SK-MEL-5 (cell line): ENCODE data around the gene HOXD10. TPM values are rescaled to one million over a fixed set of nuclear protein-coding genes. Genes with fewer than 3 reads are reported as not detected.

Experiments
- DNase-seq: peaks from one replicate; pipeline ENCODE4 v3.0.0-alpha.2; 2016; ENCODE audit warnings: low read depth, low spot score
- in situ Hi-C: cut with HindIII; loops from 2 replicates; pipeline ENCODE4 v1.10.0; 2016; ENCODE audit warnings: low sequenced_read_pairs, high pct_unique_total_duplicates, low pct_unique_long_range_greater_than_20kb
- total RNA-seq: library from RNA; depleted of rRNA; stranded (reverse); fragments of >200 nt; shearing (Covaris generic); gene quantifications from 2 replicates; pipeline ENCODE4 v1.2.3, GENCODE V29; 2014

HOXD10 gene
- total RNA-seq, 1 experiment from 2014 or later, result not detected

DNA sequence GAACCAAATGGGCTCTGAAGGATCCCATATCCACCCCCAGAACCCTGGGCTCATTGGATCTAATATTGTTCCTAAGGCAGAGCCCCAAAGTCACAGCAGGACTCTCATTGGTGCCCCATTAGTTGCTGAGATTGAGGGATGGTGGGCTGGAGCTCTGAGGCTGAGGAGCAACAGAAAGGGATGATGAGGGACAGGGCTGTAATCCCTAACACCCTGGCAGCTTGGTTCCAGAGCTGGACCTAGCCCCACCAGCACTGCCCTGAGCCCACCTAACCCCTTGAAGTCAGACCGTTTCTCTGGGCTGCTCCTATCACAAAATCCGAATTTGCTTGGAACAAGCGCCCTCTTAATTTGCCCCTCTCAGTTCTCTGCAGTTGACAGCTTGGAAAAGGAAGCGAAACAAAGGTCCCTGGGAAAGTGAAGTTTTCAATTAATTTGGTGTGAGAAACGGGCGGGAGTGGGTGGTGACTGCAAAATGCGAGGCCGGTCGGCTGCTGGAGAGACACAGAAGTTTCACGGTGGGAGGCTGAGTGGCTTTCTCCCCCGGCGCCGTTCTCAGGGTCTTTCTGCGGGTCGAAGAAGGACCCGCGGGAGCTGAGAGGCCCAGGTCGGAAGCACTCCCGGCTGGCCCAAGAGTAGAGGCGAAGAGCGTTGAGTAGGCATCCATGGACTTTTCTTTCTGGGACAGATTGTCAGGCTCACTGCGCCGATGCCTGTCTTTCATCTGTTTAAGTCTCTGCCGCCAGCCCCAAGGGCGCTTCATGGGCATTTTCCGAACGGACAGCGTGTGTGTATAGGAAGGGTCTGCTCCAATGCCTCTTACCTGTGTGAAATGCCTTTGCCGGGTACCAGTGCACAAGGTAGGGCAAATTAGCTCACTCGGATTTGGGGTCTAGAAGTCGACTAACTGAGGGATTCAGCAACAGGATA, 25.0 kb upstream of the HOXD10 start:
- no peak for DNase-seq
- in situ Hi-C loops, result no loop called here

DNA sequence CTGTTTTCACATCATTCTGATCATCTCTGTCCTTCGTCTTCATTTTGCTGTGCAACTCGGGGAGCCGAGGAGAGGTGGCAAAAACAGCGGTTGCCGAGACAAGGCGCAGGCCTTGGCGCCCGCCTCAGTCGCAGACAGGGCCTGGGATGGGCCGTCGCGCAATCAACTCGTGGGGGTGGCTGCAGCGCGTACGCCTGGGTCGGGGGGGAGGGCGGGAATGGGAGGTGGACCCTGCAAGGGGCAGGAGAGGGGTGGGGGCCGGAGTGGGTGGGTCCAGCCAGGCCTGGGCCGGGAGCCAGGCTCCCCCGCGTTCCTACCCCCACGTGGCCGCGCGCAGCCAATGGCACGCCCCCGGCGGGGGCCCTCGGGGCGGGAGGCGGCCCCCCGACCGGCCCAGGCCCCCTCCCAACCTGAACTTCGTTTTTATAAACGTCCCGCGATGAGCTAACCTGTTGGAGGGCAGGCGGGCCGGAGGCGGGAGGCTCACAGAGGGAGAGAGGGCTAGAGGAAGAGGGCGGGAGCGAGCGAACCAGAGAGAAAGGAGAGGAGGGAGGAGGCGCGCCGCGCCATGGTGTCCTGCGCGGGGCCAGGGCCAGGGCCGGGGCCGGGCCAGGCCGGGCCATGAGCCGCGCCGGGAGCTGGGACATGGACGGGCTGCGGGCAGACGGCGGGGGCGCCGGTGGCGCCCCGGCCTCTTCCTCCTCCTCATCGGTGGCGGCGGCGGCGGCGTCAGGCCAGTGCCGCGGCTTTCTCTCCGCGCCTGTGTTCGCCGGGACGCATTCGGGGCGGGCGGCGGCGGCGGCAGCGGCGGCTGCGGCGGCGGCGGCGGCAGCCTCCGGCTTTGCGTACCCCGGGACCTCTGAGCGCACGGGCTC, 24.1 kb upstream of the HOXD10 start, which contains the start of gene HOXD13:
Gene HOXD13 (plus strand): TSS at position 452 of the 875 bp plus-strand sequence. CDS start 170 bp downstream, at position 622.
- in situ Hi-C loops, result no loop called here
- peak; percentile 36 for DNase-seq

DNA sequence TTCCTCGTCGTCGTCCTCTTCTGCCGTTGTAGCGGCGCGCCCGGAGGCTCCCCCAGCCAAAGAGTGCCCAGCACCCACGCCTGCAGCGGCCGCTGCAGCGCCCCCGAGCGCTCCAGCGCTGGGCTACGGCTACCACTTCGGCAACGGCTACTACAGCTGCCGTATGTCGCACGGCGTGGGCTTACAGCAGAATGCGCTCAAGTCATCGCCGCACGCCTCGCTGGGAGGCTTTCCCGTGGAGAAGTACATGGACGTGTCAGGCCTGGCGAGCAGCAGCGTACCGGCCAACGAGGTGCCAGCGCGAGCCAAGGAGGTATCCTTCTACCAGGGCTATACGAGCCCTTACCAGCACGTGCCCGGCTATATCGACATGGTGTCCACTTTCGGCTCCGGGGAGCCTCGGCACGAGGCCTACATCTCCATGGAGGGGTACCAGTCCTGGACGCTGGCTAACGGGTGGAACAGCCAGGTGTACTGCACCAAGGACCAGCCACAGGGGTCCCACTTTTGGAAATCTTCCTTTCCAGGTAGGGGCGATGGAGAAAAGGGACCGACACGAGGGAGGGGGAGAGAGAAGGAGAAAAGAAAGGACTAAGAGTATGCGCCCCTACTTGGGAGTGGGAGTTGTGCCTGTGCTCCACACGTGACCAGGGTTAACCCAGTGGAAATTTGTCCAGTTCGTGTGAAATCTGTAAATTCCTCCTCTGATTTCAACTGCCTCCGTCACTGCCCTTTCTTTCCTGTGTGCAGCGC, 23.3 kb upstream of the HOXD10 start:
- in situ Hi-C loops, result no loop called here
- peak; percentile 57 for DNase-seq

- in situ Hi-C loops, result no loop called here
Measured at GRCh38 chr2:176093898-176094249, 22.7 kb upstream of the HOXD10 start.

DNA sequence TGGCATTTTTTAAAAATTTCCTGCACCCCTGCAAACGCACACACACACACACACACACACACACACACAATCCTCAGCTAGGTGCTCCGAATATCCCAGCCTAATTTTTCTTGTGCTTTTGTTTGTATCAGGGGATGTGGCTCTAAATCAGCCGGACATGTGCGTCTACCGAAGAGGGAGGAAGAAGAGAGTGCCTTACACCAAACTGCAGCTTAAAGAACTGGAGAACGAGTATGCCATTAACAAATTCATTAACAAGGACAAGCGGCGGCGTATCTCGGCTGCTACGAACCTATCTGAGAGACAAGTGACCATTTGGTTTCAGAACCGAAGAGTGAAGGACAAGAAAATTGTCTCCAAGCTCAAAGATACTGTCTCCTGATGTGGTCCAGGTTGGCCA, 22.2 kb upstream of the HOXD10 start:
- no peak for DNase-seq
- in situ Hi-C loops, result no loop called here

More at GRCh38 chr2:176093898-176094249, 22.7 kb upstream of the HOXD10 start:
- no peak for DNase-seq

GRCh38 chr2:176095421-176095820, 21.2 kb upstream of the HOXD10 start:
- DNase-seq, result no peak
- in situ Hi-C loops, result no loop called here

- in situ Hi-C loops, result no loop called here
- peak; percentile 57 for DNase-seq
Measured at GRCh38 chr2:176096243-176096985, 20.2 kb upstream of the HOXD10 start.

GRCh38 chr2:176096986-176097819, 19.4 kb upstream of the HOXD10 start:
- DNase-seq, result peak; percentile 88
- in situ Hi-C loops, result no loop called here

- in situ Hi-C loops, result no loop called here
- DNase-seq, result no peak
Measured at GRCh38 chr2:176097820-176098365, 18.7 kb upstream of the HOXD10 start.

DNA sequence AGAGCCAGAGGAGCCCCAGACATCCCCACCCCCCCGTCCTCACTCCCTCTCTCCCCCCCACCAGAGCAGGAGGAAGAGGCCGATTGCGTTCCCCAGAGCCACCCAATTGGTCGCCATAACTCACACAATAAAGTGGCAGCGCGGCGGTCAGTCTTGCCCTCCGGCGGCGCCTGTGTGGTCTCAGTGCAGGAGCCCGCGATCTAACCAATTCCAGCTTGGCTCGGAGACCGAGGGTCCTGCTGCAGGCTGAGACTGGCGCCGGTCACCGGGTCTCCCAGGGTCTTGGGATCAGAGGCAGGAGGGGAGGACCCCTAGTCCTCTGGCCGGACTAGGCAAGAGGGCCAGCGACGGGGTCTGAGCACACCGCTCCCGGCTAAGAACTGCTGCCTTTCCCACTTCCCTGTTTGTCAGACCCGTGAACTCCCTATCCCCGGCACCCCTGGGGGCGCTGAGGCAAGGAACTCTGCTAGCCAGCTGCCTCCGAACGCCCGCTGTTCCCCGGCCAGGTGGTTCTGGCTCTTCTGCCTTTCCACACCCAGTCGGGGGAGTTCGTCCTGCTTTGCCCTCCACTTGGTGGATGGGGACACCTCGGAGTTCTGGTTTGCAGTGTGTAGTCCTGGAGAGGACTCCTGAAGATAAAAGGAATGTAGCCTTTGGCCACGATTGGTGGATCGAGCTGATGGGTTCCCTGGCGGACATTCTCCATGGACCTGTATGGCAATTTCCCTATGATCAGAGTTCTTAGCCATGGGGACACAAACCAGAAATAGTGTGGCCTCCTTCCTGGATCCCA, 18.0 kb upstream of the HOXD10 start:
- in situ Hi-C loops, result no loop called here
- no peak for DNase-seq

DNA sequence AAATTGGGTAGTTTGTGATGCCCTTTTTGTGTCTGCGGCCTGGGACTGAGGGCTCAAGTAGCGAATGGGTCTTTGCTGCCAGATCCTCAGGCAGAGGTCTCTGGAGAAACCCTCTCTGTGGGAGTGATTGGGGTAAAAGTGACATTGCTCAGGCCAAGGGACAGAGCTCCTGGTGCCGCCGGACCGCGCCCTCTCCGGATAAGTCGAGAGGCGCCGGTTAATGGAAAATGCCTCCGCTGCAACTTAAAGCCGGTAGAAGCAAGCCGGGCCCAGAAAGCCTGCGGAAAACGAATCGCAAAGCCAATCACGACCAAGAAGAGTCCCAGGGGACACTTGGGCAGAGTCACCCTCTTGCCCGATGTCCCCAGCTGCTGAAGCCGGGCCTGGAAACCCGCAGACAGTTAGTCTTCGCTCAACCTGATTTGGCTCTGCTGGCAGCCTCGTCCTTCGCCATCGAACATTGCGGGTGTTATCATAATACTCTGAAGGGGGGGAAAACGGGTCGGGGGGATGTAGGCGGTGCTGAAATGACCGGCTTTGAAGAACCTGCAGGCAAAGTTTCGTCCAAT, 17.3 kb upstream of the HOXD10 start:
- no peak for DNase-seq
- in situ Hi-C loops, result no loop called here

DNA sequence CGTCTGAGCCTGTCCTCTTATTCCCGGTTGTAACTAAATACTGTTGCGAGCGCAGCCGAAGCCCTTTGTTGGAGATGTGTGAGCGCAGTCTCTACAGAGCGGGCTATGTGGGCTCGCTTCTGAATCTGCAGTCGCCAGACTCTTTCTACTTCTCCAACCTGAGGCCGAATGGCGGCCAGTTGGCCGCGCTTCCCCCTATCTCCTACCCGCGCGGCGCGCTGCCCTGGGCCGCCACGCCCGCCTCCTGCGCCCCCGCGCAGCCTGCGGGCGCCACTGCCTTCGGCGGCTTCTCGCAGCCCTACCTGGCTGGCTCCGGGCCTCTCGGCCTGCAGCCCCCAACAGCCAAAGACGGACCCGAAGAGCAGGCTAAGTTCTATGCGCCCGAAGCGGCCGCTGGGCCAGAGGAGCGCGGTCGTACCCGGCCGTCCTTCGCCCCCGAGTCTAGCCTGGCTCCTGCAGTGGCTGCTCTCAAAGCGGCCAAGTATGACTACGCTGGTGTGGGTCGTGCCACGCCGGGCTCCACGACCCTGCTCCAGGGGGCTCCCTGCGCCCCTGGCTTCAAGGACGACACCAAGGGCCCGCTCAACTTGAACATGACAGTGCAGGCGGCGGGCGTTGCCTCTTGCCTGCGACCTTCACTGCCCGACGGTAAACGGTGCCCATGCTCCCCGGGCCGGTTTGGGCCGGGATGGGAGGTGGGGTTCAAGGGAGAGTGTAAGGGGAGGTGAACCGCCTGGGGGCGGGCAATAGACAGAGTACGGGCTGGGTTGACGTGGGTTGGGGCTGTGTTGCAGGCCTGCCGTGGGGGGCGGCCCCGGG, 16.6 kb upstream of the HOXD10 start, which contains the start of gene HOXD12:
Gene HOXD12 (plus strand): TSS at position 68 of the 819 bp plus-strand sequence. CDS start 7 bp downstream, at position 75.
- DNase-seq, result no peak
- in situ Hi-C loops, result no loop called here

DNA sequence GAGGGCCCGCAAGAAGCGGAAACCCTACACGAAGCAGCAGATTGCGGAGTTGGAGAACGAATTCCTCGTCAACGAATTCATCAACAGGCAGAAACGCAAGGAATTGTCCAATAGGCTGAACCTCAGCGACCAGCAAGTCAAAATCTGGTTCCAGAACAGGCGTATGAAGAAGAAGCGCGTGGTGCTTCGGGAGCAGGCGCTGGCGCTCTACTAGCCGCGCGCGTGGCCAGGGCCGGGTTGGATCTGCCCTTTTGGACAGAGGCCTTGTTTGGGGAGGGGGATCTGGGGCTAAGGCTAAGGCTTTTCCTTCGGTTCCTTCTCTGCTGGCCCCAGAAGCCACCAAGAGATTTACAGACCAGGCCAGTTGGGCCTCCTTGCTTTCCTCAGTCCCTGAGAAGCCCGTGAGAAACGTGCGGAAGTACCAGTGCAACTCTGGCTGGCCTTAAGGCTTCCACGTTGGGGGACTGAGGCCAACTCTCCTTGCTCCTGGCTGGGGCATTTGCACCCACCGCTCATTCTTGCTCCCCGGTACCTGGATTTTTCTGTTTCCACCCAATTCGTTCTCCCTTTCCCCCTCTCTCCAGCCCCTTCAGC, 15.9 kb upstream of the HOXD10 start:
- DNase-seq, result no peak
- in situ Hi-C loops, result no loop called here
